OCI-LY7 (cell line): ENCODE results near the gene DNAH8.

Source experiments
- CTCF ChIP-seq: fragments of 200-600 bp; sonication (generic); conservative IDR thresholded peaks from 2 replicates; pipeline ENCODE4 v1.5.1; 2014; ENCODE audit warnings: mild to moderate bottlenecking, antibody characterized with exemption, low read length, moderate library complexity, mixed read lengths
- EZH2phosphoT487 ChIP-seq: fragments of 200-600 bp; sonication (generic); IDR thresholded peaks from 2 replicates; pipeline ENCODE4 v1.6.1; 2018; ENCODE audit warnings: low read depth, borderline replicate concordance, mild to moderate bottlenecking, mixed run types, antibody characterized with exemption, low read length, moderate library complexity, mixed read lengths

GRCh38 chr6:38722727-38723334 is 7.7 kb downstream of the DNAH8 start:
- TF ChIP-seq CTCF (no peak), EZH2phosphoT487 (no peak)
